ENCODE results near the gene NOX3. TPM values are rescaled to one million over a fixed set of nuclear protein-coding genes. Genes with fewer than 3 reads are reported as not detected.
A peak's percentile ranks its signal among the peaks of the same experiment; 100 is the strongest.

The NOX3 gene
- total RNA-seq, 1 experiment from 2014 or later, result not detected

GRCh38 chr6:155402656-155403304, 52.9 kb downstream of the NOX3 start:
- DNase-seq (ENCODE audit: low read depth), result no peak

DNA sequence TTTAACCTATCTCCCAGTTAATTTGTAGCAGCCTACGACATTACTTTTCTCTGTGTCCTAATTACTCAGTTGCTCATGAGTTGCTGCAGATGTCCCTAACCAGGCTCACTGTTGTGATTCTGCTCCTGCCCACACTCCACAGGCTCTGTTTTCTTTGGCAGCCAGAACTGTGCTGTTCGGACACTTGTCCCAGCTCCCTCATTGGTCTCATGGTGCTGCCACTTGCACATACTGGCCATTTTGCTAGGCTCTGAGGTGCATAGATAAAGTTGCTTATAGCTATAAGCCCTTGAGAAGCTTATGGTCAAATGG, 55.0 kb downstream of the NOX3 start:
- DNase-seq (ENCODE audit: low read depth), result no peak

- DNase-seq (ENCODE audit: low read depth), result no peak
These were observed 55.6 kb downstream of the NOX3 start for GRCh38 chr6:155399745-155400653.

- no peak for DNase-seq (ENCODE audit: low read depth)
These were observed 56.4 kb downstream of the NOX3 start for GRCh38 chr6:155399062-155399744.

- DNase-seq (ENCODE audit: low read depth), result no peak
These were observed 57.0 kb downstream of the NOX3 start for GRCh38 chr6:155398701-155399061.

DNA sequence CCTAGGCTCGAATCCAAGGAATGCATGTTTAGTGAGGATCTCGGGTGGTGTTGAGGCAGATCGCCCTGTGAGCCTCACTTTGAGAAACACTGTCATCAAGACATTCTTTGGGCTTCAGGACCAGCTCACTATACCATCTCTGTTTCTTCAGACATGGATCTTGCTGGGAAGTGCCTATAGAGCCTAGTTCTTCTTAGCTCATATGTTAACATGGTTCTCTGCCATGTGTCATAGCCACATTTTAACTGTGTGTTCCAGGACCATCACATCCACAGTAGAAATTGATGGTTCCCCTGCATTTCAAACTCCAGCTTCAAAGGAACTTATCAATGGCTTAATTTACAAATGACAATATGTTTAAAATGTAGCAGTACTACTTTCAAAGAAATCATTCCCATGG, 57.4 kb downstream of the NOX3 start:
- no peak for DNase-seq (ENCODE audit: low read depth)

GRCh38 chr6:155397172-155397705, 58.4 kb downstream of the NOX3 start:
- no peak for DNase-seq (ENCODE audit: low read depth)

DNA sequence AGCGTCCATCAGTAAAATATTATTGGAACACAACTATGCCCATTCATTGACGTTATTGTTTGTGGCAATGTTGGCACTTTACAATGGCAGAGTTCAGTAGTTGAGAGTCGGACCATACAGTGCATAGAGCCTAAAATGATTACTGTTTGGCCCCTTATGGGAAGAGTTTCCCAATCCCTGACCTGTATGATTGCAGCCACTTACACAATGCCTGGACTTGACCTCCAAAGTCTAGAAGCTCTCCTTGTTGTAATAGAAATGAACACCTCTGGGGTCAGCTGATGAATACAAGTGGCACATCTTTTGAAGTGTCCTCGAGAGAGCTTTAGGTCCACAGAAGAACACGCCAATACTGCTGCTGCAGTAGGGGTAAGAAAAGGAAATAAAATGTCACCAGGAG, 59.0 kb downstream of the NOX3 start:
- DNase-seq (ENCODE audit: low read depth), result no peak

GRCh38 chr6:155395339-155395738, 60.3 kb downstream of the NOX3 start:
- no peak for DNase-seq (ENCODE audit: low read depth)

- DNase-seq (ENCODE audit: low read depth), result peak; percentile 49
These were observed 66.5 kb downstream of the NOX3 start for GRCh38 chr6:155389130-155389529.

DNA sequence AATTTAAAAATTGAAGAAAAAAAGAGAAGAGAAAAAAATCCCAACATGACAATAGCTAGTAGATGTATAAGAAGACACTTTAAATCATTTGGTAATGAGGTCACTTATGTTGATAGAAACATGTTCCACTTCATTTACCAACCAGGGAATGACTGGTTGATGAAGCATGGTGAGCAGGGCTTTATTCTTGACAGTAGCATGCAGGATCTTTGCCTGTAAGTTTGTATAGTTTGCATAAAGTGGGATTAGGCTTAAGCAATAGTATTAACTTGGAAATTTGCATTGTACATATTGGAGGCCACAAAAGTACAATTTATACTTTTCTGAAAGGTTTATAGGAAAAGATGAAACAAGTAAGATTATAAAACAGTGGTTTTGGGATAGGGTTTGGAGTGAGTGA, 67.0 kb downstream of the NOX3 start:
- no peak for DNase-seq (ENCODE audit: low read depth)

GRCh38 chr6:155387481-155387880, 68.2 kb downstream of the NOX3 start:
- no peak for DNase-seq (ENCODE audit: low read depth)

GRCh38 chr6:155384321-155384952, 71.2 kb downstream of the NOX3 start:
- no peak for DNase-seq (ENCODE audit: low read depth)

GRCh38 chr6:155383913-155384312, 71.7 kb downstream of the NOX3 start:
- DNase-seq (ENCODE audit: low read depth), result no peak

DNA sequence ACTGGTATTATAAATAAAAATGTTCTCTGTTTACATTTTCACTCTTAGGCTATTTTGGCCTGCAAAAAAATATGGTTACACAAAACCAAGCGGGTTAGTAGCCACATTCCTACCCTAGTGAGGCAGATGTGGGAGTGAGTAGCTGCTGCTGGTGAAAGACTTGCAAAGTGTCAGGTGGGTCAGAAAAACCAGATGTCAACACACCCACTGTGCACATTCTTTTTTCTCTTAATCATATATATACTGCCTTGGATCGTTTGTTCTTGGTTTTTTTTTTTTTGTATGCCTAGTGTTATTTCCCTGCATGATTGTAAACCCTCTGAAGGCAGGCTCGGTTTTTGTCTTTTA, 73.3 kb downstream of the NOX3 start:
- peak; percentile 12 for DNase-seq (ENCODE audit: low read depth)

DNA sequence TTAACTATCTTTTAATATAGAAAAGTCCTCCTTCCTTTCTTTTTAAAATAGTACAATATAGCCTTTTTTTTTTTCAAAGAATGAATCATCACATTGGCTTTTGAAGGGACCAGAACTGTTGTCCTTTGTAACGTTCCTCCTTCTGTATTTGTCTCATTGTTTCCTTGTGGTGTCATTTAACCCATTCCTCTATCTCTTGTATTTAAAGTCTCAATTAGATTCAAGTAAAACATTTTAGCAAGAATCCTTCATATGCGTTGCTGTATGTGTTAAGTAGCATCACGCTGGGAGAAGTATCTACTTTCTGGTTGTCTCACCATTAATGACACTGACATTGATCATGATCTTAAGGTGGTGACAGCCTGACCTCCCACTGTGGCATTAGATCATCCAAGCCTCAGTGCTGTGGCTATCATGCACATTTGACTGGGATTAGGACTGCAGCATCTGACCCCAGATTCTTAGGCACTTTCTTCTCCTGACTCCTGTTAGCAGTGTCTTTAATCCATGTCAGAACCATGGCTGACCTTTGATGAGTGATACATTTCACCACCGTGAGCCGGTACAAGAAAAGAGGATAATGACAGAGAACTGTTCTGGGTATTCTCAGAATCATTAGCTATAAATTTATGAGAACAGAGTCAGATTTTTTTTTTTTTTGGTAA, 73.8 kb downstream of the NOX3 start:
- peak; percentile 25 for DNase-seq (ENCODE audit: low read depth)

DNA sequence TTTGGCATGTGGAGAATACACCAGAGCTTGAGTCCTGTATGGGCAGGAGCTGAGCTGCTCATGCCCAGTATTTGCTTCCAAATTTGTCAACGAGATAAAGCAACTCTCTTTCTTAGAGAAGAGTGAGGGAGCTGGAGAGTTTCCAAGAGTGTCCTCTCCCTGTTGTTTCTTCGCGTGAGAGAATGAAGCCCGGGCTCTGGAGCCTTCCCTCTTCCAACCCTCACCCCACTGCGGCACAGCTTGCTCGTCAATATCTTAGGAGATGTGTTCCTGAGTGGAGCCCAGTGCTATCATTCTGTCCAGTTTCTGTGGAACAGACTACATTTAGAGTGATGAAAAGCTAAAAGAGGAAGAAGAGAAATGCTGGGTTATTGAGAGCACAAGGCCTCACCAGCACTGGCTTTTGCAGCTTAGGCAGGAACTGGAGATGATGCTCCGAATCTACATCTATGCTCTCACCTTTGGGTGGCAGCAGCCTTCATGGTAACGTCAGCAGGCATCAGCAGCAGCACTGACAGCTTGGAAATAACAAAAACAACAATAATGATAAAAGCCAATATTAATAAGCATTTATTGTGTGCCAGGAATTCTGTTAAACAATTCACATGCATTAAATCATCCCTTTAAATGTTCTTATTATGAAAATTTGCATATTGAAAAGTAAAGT, 74.8 kb downstream of the NOX3 start:
- DNase-seq (ENCODE audit: low read depth), result no peak

DNA sequence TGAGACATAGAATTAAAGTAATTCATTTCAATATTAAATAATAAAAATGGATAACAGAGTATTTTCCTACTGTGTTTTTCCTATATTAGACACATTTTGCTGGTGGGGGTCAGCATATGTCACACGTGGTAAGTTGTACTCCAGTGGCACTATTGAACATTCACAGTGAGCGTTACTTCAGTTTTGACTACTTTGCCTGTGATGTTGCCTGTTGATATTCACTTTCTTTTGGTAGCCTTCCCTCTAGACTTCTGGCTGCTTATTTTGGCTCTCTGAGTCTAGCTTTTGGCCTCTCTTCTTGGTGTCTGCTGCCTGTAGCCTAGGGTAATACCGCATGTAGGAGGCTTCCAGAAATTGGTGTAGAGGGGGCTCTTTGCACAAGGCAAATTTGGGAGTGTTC, 76.9 kb downstream of the NOX3 start:
- DNase-seq (ENCODE audit: low read depth), result no peak

GRCh38 chr6:155378276-155378675, 77.4 kb downstream of the NOX3 start:
- DNase-seq (ENCODE audit: low read depth), result no peak

DNA sequence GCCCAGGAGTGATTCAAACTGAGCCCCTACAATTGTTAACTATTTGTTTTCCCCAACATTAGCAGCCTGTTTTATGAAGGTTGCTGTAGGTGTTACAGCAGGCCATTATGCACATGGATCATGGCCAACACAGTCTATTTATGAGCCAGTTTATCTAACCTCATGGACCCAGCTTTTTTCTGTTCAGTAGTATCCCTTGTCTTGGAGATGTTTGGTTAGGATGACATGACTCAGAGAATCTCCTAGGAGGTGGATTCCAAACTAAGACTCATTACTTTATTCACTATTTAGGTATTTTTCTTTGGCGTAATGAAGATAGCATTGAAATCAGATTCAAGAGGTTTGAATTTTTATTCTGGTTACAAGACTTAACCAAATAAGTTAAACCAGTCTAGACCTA, 78.6 kb downstream of the NOX3 start:
- DNase-seq (ENCODE audit: low read depth), result peak; percentile 89

- DNase-seq (ENCODE audit: low read depth), result no peak
These were observed 79.8 kb downstream of the NOX3 start for GRCh38 chr6:155375801-155376200.
